Astrocyte (in vitro differentiated cells and primary cell): ENCODE results near the gene SFXN3.

Experiments used
- EZH2 ChIP-seq: IDR thresholded peaks from 2 replicates; pipeline ENCODE4 v1.6.1; 2012; ENCODE audit warnings: mild to moderate bottlenecking, low read length, inconsistent platforms; ENCODE audit not compliant: insufficient read depth
- TF ChIP-seq, protein P1 (sequence below): IDR thresholded peaks from 2 replicates; pipeline ENCODE4 v1.5.1; 2011; ENCODE audit warnings: low read depth, mild to moderate bottlenecking, inconsistent platforms, low read length, moderate library complexity; ENCODE audit not compliant: insufficient read depth

DNA sequence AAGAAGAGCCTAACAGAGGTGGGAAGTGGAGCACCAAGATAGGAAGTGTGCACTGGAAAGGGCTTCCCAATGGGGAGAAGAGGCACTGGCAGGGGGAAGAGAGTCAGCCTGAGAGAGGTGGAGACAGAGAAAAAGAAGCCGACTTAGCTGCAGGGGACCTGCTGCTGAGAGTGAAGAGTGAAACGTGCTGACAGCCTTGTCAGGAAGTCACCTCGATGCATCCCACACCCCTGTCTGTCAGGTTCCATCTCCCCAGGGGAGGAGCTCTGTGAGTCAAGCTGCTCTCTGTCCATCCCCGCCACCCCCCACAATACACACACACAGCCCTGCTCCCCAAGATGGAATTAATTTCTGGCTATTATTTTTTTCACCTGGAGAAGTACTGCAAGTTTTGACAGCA is 44.7 kb downstream of the SFXN3 start:
- TF ChIP-seq, protein P1, sequence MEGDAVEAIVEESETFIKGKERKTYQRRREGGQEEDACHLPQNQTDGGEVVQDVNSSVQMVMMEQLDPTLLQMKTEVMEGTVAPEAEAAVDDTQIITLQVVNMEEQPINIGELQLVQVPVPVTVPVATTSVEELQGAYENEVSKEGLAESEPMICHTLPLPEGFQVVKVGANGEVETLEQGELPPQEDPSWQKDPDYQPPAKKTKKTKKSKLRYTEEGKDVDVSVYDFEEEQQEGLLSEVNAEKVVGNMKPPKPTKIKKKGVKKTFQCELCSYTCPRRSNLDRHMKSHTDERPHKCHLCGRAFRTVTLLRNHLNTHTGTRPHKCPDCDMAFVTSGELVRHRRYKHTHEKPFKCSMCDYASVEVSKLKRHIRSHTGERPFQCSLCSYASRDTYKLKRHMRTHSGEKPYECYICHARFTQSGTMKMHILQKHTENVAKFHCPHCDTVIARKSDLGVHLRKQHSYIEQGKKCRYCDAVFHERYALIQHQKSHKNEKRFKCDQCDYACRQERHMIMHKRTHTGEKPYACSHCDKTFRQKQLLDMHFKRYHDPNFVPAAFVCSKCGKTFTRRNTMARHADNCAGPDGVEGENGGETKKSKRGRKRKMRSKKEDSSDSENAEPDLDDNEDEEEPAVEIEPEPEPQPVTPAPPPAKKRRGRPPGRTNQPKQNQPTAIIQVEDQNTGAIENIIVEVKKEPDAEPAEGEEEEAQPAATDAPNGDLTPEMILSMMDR = no peak
- peak; percentile 44 for TF ChIP-seq EZH2
